ENCODE results near the gene TSPAN16.
"Not testable (repeated sequence)": the region's sequence is repeated elsewhere in the genome, so short reads cannot be mapped to it uniquely, and the experiment has no call there.

The TSPAN16 gene

GRCh38 chr19:11306337-11306736 is 10.4 kb downstream of the TSPAN16 start:
- TF ChIP-seq ZNF121 (tag by site-specific recombination; IDR thresholded peaks at IDR 0.05) = 0 out of 2 replicates have a peak, but pooled peaks have one; percentile 8
- no peak for TF ChIP-seq ZNF426 (tag by site-specific recombination; IDR thresholded peaks at IDR 0.05)
- Histone ChIP-seq H3K9me3 (ENCODE audit: control insufficient read depth, insufficient read depth, low read depth, low read length) (no peaks in the 10 kb centered on the region), H3K4me3 (ENCODE audit: low read depth, low read length) (no peak overlapping the region), H3K36me3 (ENCODE audit: control insufficient read depth in 2 of 2, insufficient read depth in 1 of 2, low read length in 2 of 2) (no peaks in the 10 kb centered on the region), H3K4me1 (ENCODE audit: control insufficient read depth, insufficient read depth, low read length) (no peaks in the 10 kb centered on the region), H3K27ac (ENCODE audit: extremely low read depth, low read depth, low read length) (no peak overlapping the region)
- POLR2A ChIA-PET = interaction anchor here (0.5 to 0.6 kb wide), 2 partner anchors 27 to 77 kb away, joined by 3 read pairs; no protein-coding TSS in a partner anchor
- CTCF ChIA-PET = interaction anchor here (0.5 to 2.8 kb wide), 4 partner anchors 16 to 1826 kb away, joined by 3 to 8 read pairs (median 3); no protein-coding TSS in a partner anchor

- peak; percentile 93 for TF ChIP-seq ZNF121 (tag by site-specific recombination; IDR thresholded peaks at IDR 0.05)
- H3K9me3 ChIP-seq (ENCODE audit: control insufficient read depth, insufficient read depth, low read depth, low read length); CTCF ChIA-PET; H3K27ac ChIP-seq (ENCODE audit: extremely low read depth, low read depth, low read length); H3K4me3 ChIP-seq (ENCODE audit: low read depth, low read length); H3K36me3 ChIP-seq (ENCODE audit: control insufficient read depth in 2 of 2, insufficient read depth in 1 of 2, low read length in 2 of 2): not testable (repeated sequence)
- POLR2A ChIA-PET = interaction anchor here (0.7 to 1.3 kb wide), 2 partner anchors 54 to 63 kb away, joined by 4 to 6 read pairs; partner anchors contain the start of gene SWSAP1
- peaks cover 20% of the 10 kb centered on the region for H3K4me1 ChIP-seq (ENCODE audit: control insufficient read depth, insufficient read depth, low read length)
Observed at GRCh38 chr19:11320278-11320995, 24.5 kb downstream of the TSPAN16 start.

- ChIA-PET CTCF (interaction anchor here (0.5 to 1.9 kb wide), 5 partner anchors 12 to 60 kb away, joined by 3 to 10 read pairs (median 5); no protein-coding TSS in a partner anchor), POLR2A (interaction anchor here (0.9 to 4.1 kb wide), 2 partner anchors 53 to 114 kb away, joined by 3 to 14 read pairs; partner anchors contain the start of genes ODAD3, PRKCSH and SWSAP1)
- TF ChIP-seq ZNF580 (tag by site-specific recombination; IDR thresholded peaks at IDR 0.05) = 0 out of 2 replicates have a peak, but pooled peaks have one; percentile 36
- TF ChIP-seq ZNF366 (tag by site-specific recombination; conservative IDR thresholded peaks at IDR 0.05) = no peak
- peak; percentile 91 for TF ChIP-seq ZNF16 (tag by site-specific recombination; IDR thresholded peaks at IDR 0.05; ENCODE audit: low read depth)
- no peaks in the 10 kb centered on the region; a peak in 1 of 3 replicates for H3K36me3 ChIP-seq (ENCODE audit: control insufficient read depth in 2 of 2, insufficient read depth in 1 of 2, low read length in 2 of 2)
- no peak overlapping the region for H3K27ac ChIP-seq (ENCODE audit: extremely low read depth, low read depth, low read length)
- no peak overlapping the region for H3K4me3 ChIP-seq (ENCODE audit: low read depth, low read length)
- no peaks in the 10 kb centered on the region for H3K9me3 ChIP-seq (ENCODE audit: control insufficient read depth, insufficient read depth, low read depth, low read length)
- peaks cover 20% of the 10 kb centered on the region for H3K4me1 ChIP-seq (ENCODE audit: control insufficient read depth, insufficient read depth, low read length)
Observed at GRCh38 chr19:11321191-11322126, 25.5 kb downstream of the TSPAN16 start.

- POLR2A ChIA-PET = interaction anchor here (0.5 to 4.1 kb wide), 4 partner anchors 24 to 113 kb away, joined by 3 to 14 read pairs (median 6); partner anchors contain the start of genes CCDC159, ODAD3, PRKCSH and SWSAP1
- CTCF ChIA-PET = interaction anchor here (0.7 to 1.9 kb wide), 8 partner anchors 10 to 379 kb away, joined by 3 to 10 read pairs (median 4); partner anchors contain the start of genes ODAD3 and PRKCSH
- Histone ChIP-seq H3K4me3 (ENCODE audit: low read depth, low read length) (no peak overlapping the region), H3K4me1 (ENCODE audit: control insufficient read depth, insufficient read depth, low read length) (peaks cover 20% of the 10 kb centered on the region), H3K9me3 (ENCODE audit: control insufficient read depth, insufficient read depth, low read depth, low read length) (no peaks in the 10 kb centered on the region), H3K27ac (ENCODE audit: extremely low read depth, low read depth, low read length) (no peak overlapping the region), H3K36me3 (ENCODE audit: control insufficient read depth in 2 of 2, insufficient read depth in 1 of 2, low read length in 2 of 2) (peaks cover 0 to 6% of the 10 kb centered on the region in 2 experiments; a peak in 2 of 3 replicates)
- TF ChIP-seq ZNF184 (tag by site-specific recombination; IDR thresholded peaks at IDR 0.05) (no peak), ZNF791 (tag by site-specific recombination; IDR thresholded peaks at IDR 0.05) (no peak), PRDM4 (tag by site-specific recombination; IDR thresholded peaks at IDR 0.05) (no peak), PRDM6 (tag by site-specific recombination; IDR thresholded peaks at IDR 0.05) (peak; percentile 69), MEIS1 (CRISPR knock-in tag; IDR thresholded peaks at IDR 0.05; ENCODE audit: borderline replicate concordance) (no peak), ZBTB26 (tag by site-specific recombination; optimal IDR thresholded peaks at IDR 0.05) (no peak), ZNF530 (tag by site-specific recombination; IDR thresholded peaks at IDR 0.05; ENCODE audit: low read depth) (no peak), GLIS1 (tag by site-specific recombination; IDR thresholded peaks at IDR 0.05) (peak; percentile 19; the same call in 1 of the 2 replicates)
Observed at GRCh38 chr19:11322269-11323024, 26.5 kb downstream of the TSPAN16 start.
